Breast epithelium (tissue), 3 donors: ENCODE data around the gene LDLRAD1.

ENCODE experiments used
- CTCF ChIP-seq, 3 donors: fragments of 450-650 bp; IDR thresholded peaks; one replicate each; pipeline ENCODE4 v1.5.1; 2016 to 2017; ENCODE audit warnings: antibody characterized with exemption in 3 of 3, mild to moderate bottlenecking in 3 of 3, moderate library complexity in 3 of 3
- POLR2A ChIP-seq: fragments of 450-650 bp; IDR thresholded peaks from one replicate; pipeline ENCODE4 v1.6.1; 2016; ENCODE audit warnings: antibody characterized with exemption, mild to moderate bottlenecking, moderate library complexity
- POLR2AphosphoS5 ChIP-seq, 3 donors: sonication (generic); formaldehyde crosslinking; IDR thresholded peaks; one replicate each; pipeline ENCODE4 v1.6.1; 2017; ENCODE audit warnings: antibody characterized with exemption in 3 of 3

- TF ChIP-seq CTCF (IDR thresholded peaks at IDR 0.05) (no peak), POLR2AphosphoS5 (IDR thresholded peaks at IDR 0.05) (no peak), POLR2A (no peak)
Observed at GRCh38 chr1:54001591-54001990, 16.4 kb downstream of the LDLRAD1 start.
